HCT116 (cell line): Measurements from ENCODE around the gene ZSWIM8. TPM values are rescaled to one million over a fixed set of nuclear protein-coding genes. Genes with fewer than 3 reads are reported as not detected.

Experiments
- ATAC-seq: fragments of 200-7000 bp; cut with Tn5 transposase; 2 replicates; pipeline ENCODE4 v1.9.1; 2020; ENCODE audit warnings: mild to moderate bottlenecking, moderate library complexity
- Bru-seq: library from RNA; stranded (reverse); fragments of 400-500 nt; gene quantifications from one replicate; lab custom pipeline; 2021; lab: Mats Ljungman, UMichigan
- BruChase-seq, 2 experiments: library from RNA; stranded (reverse); fragments of 400-500 nt; gene quantifications; one replicate each; lab custom pipeline; 2021; lab: Mats Ljungman, UMichigan
- BruUV-seq: library from RNA; stranded (reverse); fragments of 400-500 nt; replicated peaks from 2 replicates; lab custom pipeline; 2021; lab: Mats Ljungman, UMichigan
- CTCF ChIA-PET: fragments of 300-600 bp; sonication (Branson Sonifier 250); formaldehyde crosslinking; loops from one replicate; lab custom pipeline; 2021; ENCODE audit warnings: antibody characterized with exemption; lab: Charles Lee
- POLR2A ChIA-PET: fragments of 300-600, 350-600 bp; sonication (Branson Sonifier 250); formaldehyde crosslinking; loops from one replicate; lab custom pipeline; 2021; ENCODE audit warnings: antibody characterized with exemption; lab: Charles Lee
- RAD21 ChIA-PET, 2 experiments: fragments of 300-600 bp; sonication (Branson Sonifier 250); formaldehyde crosslinking; loops; one replicate each; lab custom pipeline; 2023; ENCODE audit warnings: low total read pairs in 2 of 2; ENCODE audit not compliant: uncharacterized antibody in 2 of 2, unreplicated experiment in 2 of 2, low non-redundant PET in 1 of 2; lab: Charles Lee
- DNase-seq: peaks from one replicate; pipeline ENCODE4 v3.0.0-alpha.2; 2010; ENCODE audit warnings: low read depth, low spot score
- H2AFZ ChIP-seq: fragments of 200-600 bp; shearing (Covaris generic), sonication (generic); 2 replicates; pipeline ENCODE4 v1.6.1; 2017; ENCODE audit warnings: low read depth, mixed run types, mixed read lengths, antibody characterized with exemption, low read length; ENCODE audit not compliant: poor library complexity, severe bottlenecking
- H3K27ac ChIP-seq: 2 replicates; pipeline ENCODE4 v1.5.1; 2012; ENCODE audit warnings: low read depth, low read length
- H3K27me3 ChIP-seq: fragments of 200-600 bp; sonication (generic); 2 replicates; pipeline ENCODE4 v1.6.1; 2016; ENCODE audit warnings: mixed run types, low read length, mixed read lengths; ENCODE audit not compliant: insufficient read depth
- H3K36me3 ChIP-seq, 2 experiments: fragments of 200-500 bp in 1 of 2; fragments of 200-600 bp in 1 of 2; sonication (Bioruptor generic) in 1 of 2; sonication (generic) in 1 of 2; 2 replicates each; pipeline versions ENCODE4 v1.5.1 to v1.6.1; 2014 to 2016; ENCODE audit warnings: low read length in 2 of 2, inconsistent platforms in 1 of 2, mixed read lengths in 1 of 2, mixed run types in 1 of 2; ENCODE audit not compliant: insufficient read depth in 2 of 2, control insufficient read depth in 1 of 2
- H3K4me1 ChIP-seq, 2 experiments: fragments of 200-600 bp in 1 of 2; sonication (generic) in 1 of 2; 2 replicates each; pipeline versions ENCODE4 v1.5.1 to v1.6.1; 2012 to 2017; ENCODE audit warnings: low read length in 2 of 2, inconsistent platforms in 1 of 2, mild to moderate bottlenecking in 1 of 2, mixed read lengths in 1 of 2, mixed run types in 1 of 2, moderate library complexity in 1 of 2; ENCODE audit not compliant: insufficient read depth in 2 of 2, control insufficient read depth in 1 of 2
- H3K4me2 ChIP-seq: fragments of 200-600 bp; sonication (generic); 2 replicates; pipeline ENCODE4 v1.6.1; 2017; ENCODE audit warnings: mixed run types, low read length, mixed read lengths
- H3K4me3 ChIP-seq, 2 experiments: fragments of 200-600 bp in 1 of 2; sonication (generic) in 1 of 2; replicated peaks in 1 of 2; 2 replicates each; pipeline ENCODE4 v1.5.1; 2011 to 2016; ENCODE audit warnings: low read length in 2 of 2, control low read depth in 1 of 2, low read depth in 1 of 2, mild to moderate bottlenecking in 1 of 2, mixed read lengths in 1 of 2, mixed run types in 1 of 2
- H3K79me2 ChIP-seq: fragments of 200-600 bp; sonication (generic); 2 replicates; pipeline ENCODE4 v1.6.1; 2017; ENCODE audit warnings: mild to moderate bottlenecking, mixed run types, low read length, moderate library complexity, mixed read lengths; ENCODE audit not compliant: insufficient read depth
- H3K9ac ChIP-seq: fragments of 200-600 bp; sonication (generic); 2 replicates; pipeline ENCODE4 v1.6.1; 2016; ENCODE audit warnings: low read length, mixed read lengths
- H3K9me2 ChIP-seq: fragments of 200-600 bp; sonication (generic), shearing (Covaris generic); 2 replicates; pipeline ENCODE4 v1.6.1; 2017; ENCODE audit warnings: mixed run types, mild to moderate bottlenecking, moderate library complexity; ENCODE audit not compliant: insufficient read depth
- H3K9me3 ChIP-seq, 2 experiments: fragments of 200-500 bp in 1 of 2; fragments of 200-600 bp in 1 of 2; sonication (Bioruptor generic) in 1 of 2; sonication (generic) in 1 of 2; 2 replicates each; pipeline ENCODE4 v1.6.1; 2014 to 2017; ENCODE audit warnings: low read length in 2 of 2, mixed read lengths in 2 of 2, inconsistent platforms in 1 of 2, low read depth in 1 of 2, mild to moderate bottlenecking in 1 of 2, mixed run types in 1 of 2, moderate library complexity in 1 of 2; ENCODE audit not compliant: control insufficient read depth in 1 of 2, insufficient read depth in 1 of 2
- H4K20me1 ChIP-seq: fragments of 200-600 bp; sonication (generic), shearing (Covaris generic); 2 replicates; pipeline ENCODE4 v1.6.1; 2017; ENCODE audit warnings: mixed run types, mild to moderate bottlenecking, moderate library complexity; ENCODE audit not compliant: insufficient read depth
- CBX3 ChIP-seq: IDR thresholded peaks from 2 replicates; pipeline ENCODE4 v1.6.1; 2012; ENCODE audit warnings: low read depth
- CEBPB ChIP-seq: IDR thresholded peaks from 2 replicates; pipeline ENCODE4 v1.6.1; 2012; ENCODE audit warnings: low read depth
- CTCF ChIP-seq, 3 experiments: fragments of 200-600 bp in 1 of 3; sonication (generic) in 1 of 3; IDR thresholded peaks in 2 of 3; conservative IDR thresholded peaks in 1 of 3; 2 replicates each; pipeline ENCODE4 v1.5.1; 2012 to 2017; ENCODE audit warnings: low read depth in 2 of 3, low read length in 2 of 3, antibody characterized with exemption in 1 of 3, borderline replicate concordance in 1 of 3, control low read depth in 1 of 3, mild to moderate bottlenecking in 1 of 3, mixed read lengths in 1 of 3, mixed run types in 1 of 3, moderate library complexity in 1 of 3; ENCODE audit not compliant: insufficient read depth in 1 of 3
- EGR1 ChIP-seq: IDR thresholded peaks from 2 replicates; pipeline ENCODE4 v1.6.1; 2012; ENCODE audit warnings: low read depth
- EZH2 ChIP-seq: fragments of 200-600 bp; sonication (generic); IDR thresholded peaks from 2 replicates; pipeline ENCODE4 v1.6.1; 2017; ENCODE audit warnings: antibody characterized with exemption, mixed run types
- EZH2phosphoT487 ChIP-seq: fragments of 200-600 bp; IDR thresholded peaks from 2 replicates; pipeline ENCODE4 v1.6.1; 2018; ENCODE audit warnings: antibody characterized with exemption, borderline replicate concordance
- FOSL1 ChIP-seq: IDR thresholded peaks from 2 replicates; pipeline ENCODE4 v1.6.1; 2012; ENCODE audit warnings: low read depth
- JUND ChIP-seq: IDR thresholded peaks from 2 replicates; pipeline ENCODE4 v1.6.1; 2012
- POLR2A ChIP-seq: IDR thresholded peaks from 2 replicates; pipeline ENCODE4 v1.7.0; 2011; ENCODE audit warnings: borderline replicate concordance; ENCODE audit not compliant: insufficient read depth, insufficient read length; ENCODE audit errors: extremely low read depth
- POLR2AphosphoS5 ChIP-seq: IDR thresholded peaks from 2 replicates; pipeline ENCODE4 v1.6.1; 2011; ENCODE audit warnings: mild to moderate bottlenecking, low read depth, low read length, moderate library complexity
- RAD21 ChIP-seq: IDR thresholded peaks from 2 replicates; pipeline ENCODE4 v1.6.1; 2012; ENCODE audit warnings: low read depth, mild to moderate bottlenecking
- SIN3A ChIP-seq: IDR thresholded peaks from 2 replicates; pipeline ENCODE4 v1.6.1; 2012; ENCODE audit warnings: low read depth
- SP1 ChIP-seq: IDR thresholded peaks from 2 replicates; pipeline ENCODE4 v1.6.1; 2012; ENCODE audit warnings: low read depth
- SRF ChIP-seq: IDR thresholded peaks from 2 replicates; pipeline ENCODE4 v1.6.1; 2012; ENCODE audit warnings: low read depth
- YY1 ChIP-seq: IDR thresholded peaks from 2 replicates; pipeline ENCODE4 v1.6.1; 2011; ENCODE audit warnings: low read length, low read depth, moderate library complexity, mild to moderate bottlenecking; ENCODE audit not compliant: insufficient replicate concordance; ENCODE audit errors: extremely low read depth
- ZBTB33 ChIP-seq: IDR thresholded peaks from 2 replicates; pipeline ENCODE4 v1.6.1; 2011; ENCODE audit warnings: mild to moderate bottlenecking, low read length, moderate library complexity; ENCODE audit not compliant: insufficient replicate concordance; ENCODE audit errors: extremely low read depth
- ZFX ChIP-seq: fragments of 450-650 bp; IDR thresholded peaks from 2 replicates; pipeline ENCODE4 v1.6.1; 2017
- ZNF274 ChIP-seq: fragments of 200-500 bp; sonication (Bioruptor generic); IDR thresholded peaks from 2 replicates; pipeline ENCODE4 v1.6.1; 2014; ENCODE audit warnings: mild to moderate bottlenecking, low read depth, low read length, inconsistent platforms
- intact Hi-C: fragments of 100-400 bp; cut with micrococcal nuclease; formaldehyde crosslinking; loops from 2 replicates; pipeline ENCODE4 v1.10.0; 2022
- long read RNA-seq: library from polyadenylated mRNA; unstranded; transcript quantifications from one replicate; pipeline ENCODE4 v2.0.0, GENCODE V29; 2021; ENCODE audit not compliant: unreplicated experiment
- polyA plus RNA-seq: library from polyadenylated mRNA; unstranded; fragments of >200 nt; gene quantifications from 2 replicates; pipeline ENCODE4 v1.2.1, GENCODE V29; 2012; ENCODE audit warnings: missing spikeins
- total RNA-seq: library from RNA; stranded (reverse); gene quantifications from one replicate; pipeline ENCODE4 v1.2.1, GENCODE V29; 2021; ENCODE audit not compliant: unreplicated experiment
- TF ChIP-seq, protein P1 (sequence below): IDR thresholded peaks from 2 replicates; pipeline ENCODE4 v1.6.1; 2012
- TF ChIP-seq, protein P2 (sequence below): IDR thresholded peaks from 2 replicates; pipeline ENCODE4 v1.6.1; 2012; ENCODE audit warnings: low read depth

Gene ZSWIM8
- total RNA-seq, result 49.9 TPM
- 48.5 and 63.4 TPM in 2 replicates for polyA plus RNA-seq
- Bru-seq, nascent RNA, result percentile 59 among the genes with signal in this experiment
- BruChase-seq, experiment 1, labeled RNA remaining after a 6-hour chase, result percentile 85 among the genes with signal in this experiment
- percentile 76 among the genes with signal in this experiment for BruChase-seq, experiment 2, labeled RNA remaining after a 2-hour chase
- long read RNA-seq, partial matches to known transcripts, result 11 of 18 reads
- long read RNA-seq, other reads (novel, unspliced or antisense), result 7 of 18 reads

- peaks cover 0 to 3% of the 10 kb centered on the region in 2 experiments; a peak in 2 of 4 replicates for H3K36me3 ChIP-seq
- peaks cover 14 to 31% of the 10 kb centered on the region in 2 experiments for H3K4me1 ChIP-seq
- ATAC-seq, result peak; percentile 86
- peak within 1 kb of the TSS; percentile 69 for H3K9ac ChIP-seq
- no peaks in the 10 kb centered on the region for H3K9me2 ChIP-seq
- no TSS peak for BruUV-seq
- CTCF ChIA-PET, result no interaction called here
- H3K27ac ChIP-seq, result peak within 1 kb of the TSS; percentile 60
- POLR2A ChIA-PET, result no interaction called here
- no peaks in the 10 kb centered on the region for H4K20me1 ChIP-seq
- RAD21 ChIA-PET, result no interaction called here
- peak within 1 kb of the TSS; percentile 86 to 87 for H3K4me3 ChIP-seq
- DNase-seq, result peak; percentile 91
- no peaks in the 10 kb centered on the region for H3K9me3 ChIP-seq
- peaks cover 61% of the 10 kb centered on the region for H3K79me2 ChIP-seq
- no peak within 1 kb of the TSS for H2AFZ ChIP-seq
- intact Hi-C loops, result loop anchor here (1.0 kb wide), 1 partner anchor 41 kb away; the partner anchor contains the start of gene SEC24C
- no peaks in the 10 kb centered on the region for H3K27me3 ChIP-seq
- H3K4me2 ChIP-seq, result peak within 1 kb of the TSS; percentile 81
- TF ChIP-seq FOSL1, result no peak
- TF ChIP-seq SRF, result no peak
- peak; percentile 41 for TF ChIP-seq YY1
- no peak for TF ChIP-seq CBX3
- TF ChIP-seq POLR2A, result peak; percentile 14
- peak; percentile 41; the same call in 1 of the 2 replicates for TF ChIP-seq SIN3A
- TF ChIP-seq EGR1, result no peak
- no peak for TF ChIP-seq ZFX
- TF ChIP-seq EZH2phosphoT487, result no peak
- peak; percentile 57 for TF ChIP-seq ZBTB33
- no peak for TF ChIP-seq RAD21
- no peak for TF ChIP-seq CEBPB
- TF ChIP-seq JUND, result no peak
- TF ChIP-seq POLR2AphosphoS5, result peak; percentile 74
- TF ChIP-seq CTCF (IDR thresholded peaks at IDR 0.05 in 2 of 3, conservative IDR thresholded peaks at IDR 0.05 in 1 of 3; ENCODE audit: borderline replicate concordance in 1 of 3, insufficient read depth in 1 of 3, low read depth in 2 of 3, low read length in 2 of 3), result no peak
- peak; percentile 67 for TF ChIP-seq SP1
- no peak for TF ChIP-seq EZH2
- TF ChIP-seq ZNF274, result no peak
- TF ChIP-seq, protein P1, sequence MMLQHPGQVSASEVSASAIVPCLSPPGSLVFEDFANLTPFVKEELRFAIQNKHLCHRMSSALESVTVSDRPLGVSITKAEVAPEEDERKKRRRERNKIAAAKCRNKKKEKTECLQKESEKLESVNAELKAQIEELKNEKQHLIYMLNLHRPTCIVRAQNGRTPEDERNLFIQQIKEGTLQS, result no peak
- TF ChIP-seq, protein P2, sequence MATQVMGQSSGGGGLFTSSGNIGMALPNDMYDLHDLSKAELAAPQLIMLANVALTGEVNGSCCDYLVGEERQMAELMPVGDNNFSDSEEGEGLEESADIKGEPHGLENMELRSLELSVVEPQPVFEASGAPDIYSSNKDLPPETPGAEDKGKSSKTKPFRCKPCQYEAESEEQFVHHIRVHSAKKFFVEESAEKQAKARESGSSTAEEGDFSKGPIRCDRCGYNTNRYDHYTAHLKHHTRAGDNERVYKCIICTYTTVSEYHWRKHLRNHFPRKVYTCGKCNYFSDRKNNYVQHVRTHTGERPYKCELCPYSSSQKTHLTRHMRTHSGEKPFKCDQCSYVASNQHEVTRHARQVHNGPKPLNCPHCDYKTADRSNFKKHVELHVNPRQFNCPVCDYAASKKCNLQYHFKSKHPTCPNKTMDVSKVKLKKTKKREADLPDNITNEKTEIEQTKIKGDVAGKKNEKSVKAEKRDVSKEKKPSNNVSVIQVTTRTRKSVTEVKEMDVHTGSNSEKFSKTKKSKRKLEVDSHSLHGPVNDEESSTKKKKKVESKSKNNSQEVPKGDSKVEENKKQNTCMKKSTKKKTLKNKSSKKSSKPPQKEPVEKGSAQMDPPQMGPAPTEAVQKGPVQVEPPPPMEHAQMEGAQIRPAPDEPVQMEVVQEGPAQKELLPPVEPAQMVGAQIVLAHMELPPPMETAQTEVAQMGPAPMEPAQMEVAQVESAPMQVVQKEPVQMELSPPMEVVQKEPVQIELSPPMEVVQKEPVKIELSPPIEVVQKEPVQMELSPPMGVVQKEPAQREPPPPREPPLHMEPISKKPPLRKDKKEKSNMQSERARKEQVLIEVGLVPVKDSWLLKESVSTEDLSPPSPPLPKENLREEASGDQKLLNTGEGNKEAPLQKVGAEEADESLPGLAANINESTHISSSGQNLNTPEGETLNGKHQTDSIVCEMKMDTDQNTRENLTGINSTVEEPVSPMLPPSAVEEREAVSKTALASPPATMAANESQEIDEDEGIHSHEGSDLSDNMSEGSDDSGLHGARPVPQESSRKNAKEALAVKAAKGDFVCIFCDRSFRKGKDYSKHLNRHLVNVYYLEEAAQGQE, result no peak
Observed at GRCh38 chr10:73785211-73785720, at the start of gene ZSWIM8. TSS of gene ZSWIM8 (plus strand) at chr10:73785606. CDS start at chr10:73785879, 273 bp downstream.
